Nephron (organoid): ENCODE data around the gene PTPRG.

Experiments used
- H3K27ac Mint-ChIP-seq, 3 experiments: 2 replicates each; pipeline ENCODE4 v1.8.0; 2020; ENCODE audit warnings: mixed read lengths in 3 of 3, mild to moderate bottlenecking in 2 of 3, moderate library complexity in 1 of 3
- H3K27me3 Mint-ChIP-seq: 2 replicates; pipeline ENCODE4 v1.8.0; 2021; ENCODE audit warnings: low read depth, mild to moderate bottlenecking, moderate library complexity, mixed read lengths
- H3K36me3 Mint-ChIP-seq: 2 replicates; pipeline ENCODE4 v1.8.0; 2020; ENCODE audit warnings: low read depth, mixed read lengths
- H3K4me1 Mint-ChIP-seq: 2 replicates; pipeline ENCODE4 v1.8.0; 2020; ENCODE audit warnings: mixed read lengths
- H3K4me3 Mint-ChIP-seq, 3 experiments: 2 replicates each; pipeline ENCODE4 v1.8.0; 2020; ENCODE audit warnings: mild to moderate bottlenecking in 3 of 3, mixed read lengths in 3 of 3, moderate library complexity in 2 of 3
- H3K9me3 Mint-ChIP-seq: 2 replicates; pipeline ENCODE4 v1.8.0; 2020; ENCODE audit warnings: mixed read lengths
- CTCF ChIP-seq, 3 experiments: fragments of 200-600 bp; sonication (generic); IDR thresholded peaks; one replicate each; pipeline ENCODE4 v1.5.0; 2021; ENCODE audit warnings: antibody characterized with exemption in 3 of 3; ENCODE audit not compliant: unreplicated experiment in 3 of 3

PTPRG gene

GRCh38 chr3:61966200-61966599 is 404.8 kb downstream of the PTPRG start:
- Mint-ChIP-seq H3K27me3 (no peaks in the 10 kb centered on the region), H3K27ac (peak overlapping the region in 1 of 3 experiments; percentile 47), H3K9me3 (no peaks in the 10 kb centered on the region), H3K4me3 (no peak overlapping the region), H3K36me3 (no peaks in the 10 kb centered on the region), H3K4me1 (peaks cover 12% of the 10 kb centered on the region)
- no peak for TF ChIP-seq CTCF (IDR thresholded peaks at IDR 0.05; ENCODE audit: unreplicated experiment in 3 of 3)

GRCh38 chr3:61967019-61967418 is 405.6 kb downstream of the PTPRG start:
- H3K4me1 Mint-ChIP-seq, result peaks cover 9% of the 10 kb centered on the region
- H3K4me3 Mint-ChIP-seq, result no peak overlapping the region
- no peak for TF ChIP-seq CTCF (IDR thresholded peaks at IDR 0.05; ENCODE audit: unreplicated experiment in 3 of 3)
- peak overlapping the region in 1 of 3 experiments; percentile 47 for H3K27ac Mint-ChIP-seq
- no peaks in the 10 kb centered on the region for H3K36me3 Mint-ChIP-seq
- no peaks in the 10 kb centered on the region for H3K9me3 Mint-ChIP-seq
- H3K27me3 Mint-ChIP-seq, result no peaks in the 10 kb centered on the region

- H3K9me3 Mint-ChIP-seq, result no peaks in the 10 kb centered on the region
- TF ChIP-seq CTCF (IDR thresholded peaks at IDR 0.05; ENCODE audit: unreplicated experiment in 3 of 3), result no peak
Observed at GRCh38 chr3:61967937-61968336, 406.6 kb downstream of the PTPRG start.

GRCh38 chr3:61974662-61975061 is 413.3 kb downstream of the PTPRG start:
- no peaks in the 10 kb centered on the region for H3K36me3 Mint-ChIP-seq
- peaks cover 26% of the 10 kb centered on the region for H3K4me1 Mint-ChIP-seq
- no peaks in the 10 kb centered on the region for H3K9me3 Mint-ChIP-seq
- H3K27ac Mint-ChIP-seq, result no peak overlapping the region
- H3K4me3 Mint-ChIP-seq, result no peak overlapping the region
- no peaks in the 10 kb centered on the region for H3K27me3 Mint-ChIP-seq
- no peak for TF ChIP-seq CTCF (IDR thresholded peaks at IDR 0.05; ENCODE audit: unreplicated experiment in 3 of 3)

More at GRCh38 chr3:61967937-61968336, 406.6 kb downstream of the PTPRG start:
- Mint-ChIP-seq H3K27ac (no peak overlapping the region), H3K4me1 (peaks cover 8% of the 10 kb centered on the region), H3K4me3 (no peak overlapping the region), H3K27me3 (no peaks in the 10 kb centered on the region), H3K36me3 (no peaks in the 10 kb centered on the region)

GRCh38 chr3:61975199-61975598 is 413.8 kb downstream of the PTPRG start:
- Mint-ChIP-seq H3K27ac (no peak overlapping the region), H3K9me3 (no peaks in the 10 kb centered on the region)

More at GRCh38 chr3:61975199-61975598, 413.8 kb downstream of the PTPRG start:
- Mint-ChIP-seq H3K36me3 (no peaks in the 10 kb centered on the region), H3K4me1 (peaks cover 31% of the 10 kb centered on the region), H3K27me3 (no peaks in the 10 kb centered on the region), H3K4me3 (no peak overlapping the region)
- no peak for TF ChIP-seq CTCF (IDR thresholded peaks at IDR 0.05; ENCODE audit: unreplicated experiment in 3 of 3)
